Thyroid gland (tissue), 4 donors: ENCODE measurements around the gene RXRB.
A peak's percentile ranks its signal among the peaks of the same experiment; 100 is the strongest.

Source experiments
- POLR2A ChIP-seq, 2 donors: fragments of 450-650 bp; IDR thresholded peaks; one replicate each; pipeline ENCODE4 v1.6.1; 2017; ENCODE audit warnings: antibody characterized with exemption in 2 of 2, mild to moderate bottlenecking in 2 of 2, moderate library complexity in 1 of 2
- TF ChIP-seq, protein P1 (sequence below), 6 experiments: fragments of 200-600 bp in 3 of 6; fragments of 450-650 bp in 3 of 6; sonication (generic) in 3 of 6; IDR thresholded peaks; one replicate each; pipeline ENCODE4 v1.5.1; 2016 to 2019; ENCODE audit warnings: antibody characterized with exemption in 6 of 6, mild to moderate bottlenecking in 2 of 6, inconsistent platforms in 1 of 6, moderate library complexity in 1 of 6

DNA sequence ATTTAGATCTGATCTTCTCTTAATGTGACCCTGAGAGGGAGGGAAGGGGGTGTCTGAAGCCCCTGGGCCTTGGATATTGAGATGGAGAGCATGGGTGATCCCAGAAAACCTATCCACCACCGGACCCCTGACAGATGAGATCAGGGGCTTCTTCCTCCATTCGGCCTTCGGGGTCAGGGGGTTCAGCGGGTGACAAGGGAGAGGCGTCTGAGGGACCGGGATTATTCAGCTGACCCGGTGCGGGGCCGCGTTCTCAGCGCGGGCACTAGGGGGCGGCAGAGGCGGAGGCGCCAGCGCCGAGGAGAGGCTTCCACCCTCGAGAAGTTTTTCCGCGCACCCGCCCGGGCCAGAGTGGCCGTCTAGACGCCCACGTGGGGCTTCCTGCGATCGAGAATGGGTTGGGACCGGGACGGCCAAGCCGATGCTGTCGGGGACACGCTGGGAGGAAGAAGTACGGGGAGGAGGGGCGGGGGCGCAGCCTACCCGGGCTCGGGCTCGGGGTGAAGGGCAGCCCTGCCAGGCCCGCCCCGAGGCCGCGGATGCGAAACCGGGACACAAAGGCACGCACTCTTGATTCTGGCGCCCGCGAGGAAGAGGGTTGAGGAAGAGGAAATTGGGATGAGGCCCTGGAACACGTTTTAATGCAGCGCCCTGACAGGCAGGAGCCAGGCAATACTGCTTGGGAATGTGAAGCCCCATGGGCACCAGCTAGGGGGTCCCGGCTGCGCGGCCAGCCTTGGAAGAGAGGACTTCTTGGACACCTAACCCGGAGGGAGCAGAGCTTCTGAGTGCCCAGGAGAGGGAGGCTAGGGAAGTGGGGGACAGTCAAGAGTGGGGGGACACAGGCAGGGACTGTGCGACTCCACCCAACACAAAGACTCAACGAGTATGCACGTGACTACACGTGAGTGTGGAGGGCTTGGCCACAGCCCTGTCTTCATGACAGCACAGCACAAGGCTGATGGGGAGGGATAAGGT is 38.8 kb downstream of the RXRB start:
- TF ChIP-seq, protein P1, sequence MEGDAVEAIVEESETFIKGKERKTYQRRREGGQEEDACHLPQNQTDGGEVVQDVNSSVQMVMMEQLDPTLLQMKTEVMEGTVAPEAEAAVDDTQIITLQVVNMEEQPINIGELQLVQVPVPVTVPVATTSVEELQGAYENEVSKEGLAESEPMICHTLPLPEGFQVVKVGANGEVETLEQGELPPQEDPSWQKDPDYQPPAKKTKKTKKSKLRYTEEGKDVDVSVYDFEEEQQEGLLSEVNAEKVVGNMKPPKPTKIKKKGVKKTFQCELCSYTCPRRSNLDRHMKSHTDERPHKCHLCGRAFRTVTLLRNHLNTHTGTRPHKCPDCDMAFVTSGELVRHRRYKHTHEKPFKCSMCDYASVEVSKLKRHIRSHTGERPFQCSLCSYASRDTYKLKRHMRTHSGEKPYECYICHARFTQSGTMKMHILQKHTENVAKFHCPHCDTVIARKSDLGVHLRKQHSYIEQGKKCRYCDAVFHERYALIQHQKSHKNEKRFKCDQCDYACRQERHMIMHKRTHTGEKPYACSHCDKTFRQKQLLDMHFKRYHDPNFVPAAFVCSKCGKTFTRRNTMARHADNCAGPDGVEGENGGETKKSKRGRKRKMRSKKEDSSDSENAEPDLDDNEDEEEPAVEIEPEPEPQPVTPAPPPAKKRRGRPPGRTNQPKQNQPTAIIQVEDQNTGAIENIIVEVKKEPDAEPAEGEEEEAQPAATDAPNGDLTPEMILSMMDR (IDR thresholded peaks at IDR 0.05): peak; percentile 70 to 96 (median 92)
- TF ChIP-seq POLR2A (IDR thresholded peaks at IDR 0.05): no peak
